Measurements from ENCODE around the gene MTRF1L. TPM values are rescaled to one million over a fixed set of nuclear protein-coding genes. Genes with fewer than 3 reads are reported as not detected.
"Not testable (repeated sequence)": the region's sequence is repeated elsewhere in the genome, so short reads cannot be mapped to it uniquely, and the experiment has no call there.

MTRF1L gene
- polyA plus RNA-seq, 1 of the 3 experiments (the other 2 are of a cell fraction), result 7.7 TPM

DNA sequence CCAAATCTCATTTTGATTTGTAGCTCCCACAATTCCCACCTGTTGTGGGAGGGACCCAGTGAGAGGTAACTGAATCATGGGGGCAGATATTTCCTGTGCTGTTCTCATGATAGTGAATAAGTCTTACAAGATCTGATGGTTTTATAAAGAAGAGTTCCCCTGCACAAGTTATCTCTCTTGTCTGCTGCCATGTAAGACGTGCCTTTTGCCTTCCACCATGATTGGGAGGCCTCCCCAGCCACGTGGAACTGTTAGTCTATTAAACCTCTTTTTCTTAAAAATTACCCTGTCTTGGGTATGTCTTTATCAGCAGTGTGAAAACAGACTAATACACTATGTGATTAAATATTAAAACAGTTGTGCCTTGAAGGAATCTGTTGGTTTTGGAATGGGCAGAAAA is 3.0 kb downstream of the MTRF1L start:
- CTCF ChIA-PET, result not testable (repeated sequence)

DNA sequence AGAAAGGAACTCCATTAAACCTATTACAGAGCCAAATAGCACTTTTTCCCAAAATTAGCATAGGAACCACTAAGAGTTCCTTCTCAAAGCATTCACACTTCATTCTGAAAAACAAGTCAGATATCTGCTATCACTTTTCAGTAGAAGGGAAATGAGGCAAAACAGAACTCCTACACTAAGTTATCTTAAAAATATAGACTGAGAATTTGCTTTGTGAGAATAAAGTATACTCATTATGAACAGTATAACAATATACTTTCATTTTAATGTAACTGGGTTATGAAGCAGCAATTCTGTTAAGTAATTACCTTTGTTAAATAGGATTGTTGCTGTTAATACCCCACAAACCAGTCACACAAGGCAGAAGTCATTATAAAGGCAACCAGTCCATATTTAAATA is 8.7 kb downstream of the MTRF1L start:
- Histone ChIP-seq H3K4me1 (ENCODE audit: control insufficient read depth in 1 of 2, insufficient read depth in 2 of 2, low read depth in 1 of 2, low read length in 1 of 2) (no peaks in the 10 kb centered on the region; a peak in 1 of 4 replicates), H3K27me3 (ENCODE audit: insufficient read depth) (no peaks in the 10 kb centered on the region), H3K4me3 (ENCODE audit: low read depth in 2 of 2, low read length in 1 of 2) (no peak overlapping the region), H3K36me3 (replicated peaks in 1 of 2; ENCODE audit: control insufficient read depth in 1 of 2, insufficient read depth in 2 of 2, low read length in 1 of 2) (peaks cover 82 to 83% of the 10 kb centered on the region in 2 experiments), H3K9me3 (no peaks in the 10 kb centered on the region), H4K20me1 (ENCODE audit: insufficient read depth) (peaks cover 14% of the 10 kb centered on the region; the same call in 1 of the 2 replicates), H3K4me2 (no peak overlapping the region), H2AFZ (ENCODE audit: low read depth) (no peak overlapping the region), H3F3A (replicated peaks; ENCODE audit: insufficient read depth) (peaks cover 36% of the 10 kb centered on the region), H3K79me2 (ENCODE audit: insufficient read depth) (peaks cover 91% of the 10 kb centered on the region), H3K27ac (ENCODE audit: low read depth in 2 of 2, low read length in 1 of 2) (no peak overlapping the region), H3K9ac (no peak overlapping the region), H3K9me2 (no peaks in the 10 kb centered on the region)
- DNase-seq, result no peak
- CTCF ChIA-PET, result no interaction called here
- POLR2A ChIA-PET, result no interaction called here
- TF ChIP-seq TEAD4 (IDR thresholded peaks at IDR 0.05; ENCODE audit: borderline replicate concordance, insufficient read depth) (no peak), JUND (IDR thresholded peaks at IDR 0.05) (no peak), NFIC (IDR thresholded peaks at IDR 0.05; ENCODE audit: borderline replicate concordance) (no peak), TCF12 (IDR thresholded peaks at IDR 0.05) (no peak), FOXJ3 (CRISPR knock-in tag; IDR thresholded peaks at IDR 0.05) (no peak), RAD21 (IDR thresholded peaks at IDR 0.05; ENCODE audit: low read length) (no peak), FOXM1 (IDR thresholded peaks at IDR 0.05; ENCODE audit: low read depth) (no peak), TAF1 (IDR thresholded peaks at IDR 0.05; ENCODE audit: borderline replicate concordance, low read depth, low read length) (no peak), MXI1 (IDR thresholded peaks at IDR 0.05; ENCODE audit: low read depth, low read length) (no peak), IRF3 (IDR thresholded peaks at IDR 0.05; ENCODE audit: low read depth, low read length) (no peak), EP300 (IDR thresholded peaks at IDR 0.05; ENCODE audit: borderline replicate concordance in 1 of 2, low read depth in 1 of 2, low read length in 1 of 2) (no peak), RFX5 (IDR thresholded peaks at IDR 0.05; ENCODE audit: low read length) (no peak), RCOR1 (IDR thresholded peaks at IDR 0.05; ENCODE audit: low read length) (no peak), GATA2 (CRISPR knock-in tag; IDR thresholded peaks at IDR 0.05) (no peak), FOSL2 (IDR thresholded peaks at IDR 0.05; ENCODE audit: borderline replicate concordance, low read depth) (no peak)
- TF ChIP-seq, protein P1, sequence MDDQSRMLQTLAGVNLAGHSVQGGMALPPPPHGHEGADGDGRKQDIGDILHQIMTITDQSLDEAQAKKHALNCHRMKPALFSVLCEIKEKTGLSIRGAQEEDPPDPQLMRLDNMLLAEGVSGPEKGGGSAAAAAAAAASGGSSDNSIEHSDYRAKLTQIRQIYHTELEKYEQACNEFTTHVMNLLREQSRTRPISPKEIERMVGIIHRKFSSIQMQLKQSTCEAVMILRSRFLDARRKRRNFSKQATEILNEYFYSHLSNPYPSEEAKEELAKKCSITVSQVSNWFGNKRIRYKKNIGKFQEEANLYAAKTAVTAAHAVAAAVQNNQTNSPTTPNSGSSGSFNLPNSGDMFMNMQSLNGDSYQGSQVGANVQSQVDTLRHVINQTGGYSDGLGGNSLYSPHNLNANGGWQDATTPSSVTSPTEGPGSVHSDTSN (IDR thresholded peaks at IDR 0.05), result no peak
- TF ChIP-seq, protein P2, sequence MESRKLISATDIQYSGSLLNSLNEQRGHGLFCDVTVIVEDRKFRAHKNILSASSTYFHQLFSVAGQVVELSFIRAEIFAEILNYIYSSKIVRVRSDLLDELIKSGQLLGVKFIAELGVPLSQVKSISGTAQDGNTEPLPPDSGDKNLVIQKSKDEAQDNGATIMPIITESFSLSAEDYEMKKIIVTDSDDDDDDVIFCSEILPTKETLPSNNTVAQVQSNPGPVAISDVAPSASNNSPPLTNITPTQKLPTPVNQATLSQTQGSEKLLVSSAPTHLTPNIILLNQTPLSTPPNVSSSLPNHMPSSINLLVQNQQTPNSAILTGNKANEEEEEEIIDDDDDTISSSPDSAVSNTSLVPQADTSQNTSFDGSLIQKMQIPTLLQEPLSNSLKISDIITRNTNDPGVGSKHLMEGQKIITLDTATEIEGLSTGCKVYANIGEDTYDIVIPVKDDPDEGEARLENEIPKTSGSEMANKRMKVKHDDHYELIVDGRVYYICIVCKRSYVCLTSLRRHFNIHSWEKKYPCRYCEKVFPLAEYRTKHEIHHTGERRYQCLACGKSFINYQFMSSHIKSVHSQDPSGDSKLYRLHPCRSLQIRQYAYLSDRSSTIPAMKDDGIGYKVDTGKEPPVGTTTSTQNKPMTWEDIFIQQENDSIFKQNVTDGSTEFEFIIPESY (IDR thresholded peaks at IDR 0.05; ENCODE audit: borderline replicate concordance, low read depth), result no peak
- TF ChIP-seq, protein P3, sequence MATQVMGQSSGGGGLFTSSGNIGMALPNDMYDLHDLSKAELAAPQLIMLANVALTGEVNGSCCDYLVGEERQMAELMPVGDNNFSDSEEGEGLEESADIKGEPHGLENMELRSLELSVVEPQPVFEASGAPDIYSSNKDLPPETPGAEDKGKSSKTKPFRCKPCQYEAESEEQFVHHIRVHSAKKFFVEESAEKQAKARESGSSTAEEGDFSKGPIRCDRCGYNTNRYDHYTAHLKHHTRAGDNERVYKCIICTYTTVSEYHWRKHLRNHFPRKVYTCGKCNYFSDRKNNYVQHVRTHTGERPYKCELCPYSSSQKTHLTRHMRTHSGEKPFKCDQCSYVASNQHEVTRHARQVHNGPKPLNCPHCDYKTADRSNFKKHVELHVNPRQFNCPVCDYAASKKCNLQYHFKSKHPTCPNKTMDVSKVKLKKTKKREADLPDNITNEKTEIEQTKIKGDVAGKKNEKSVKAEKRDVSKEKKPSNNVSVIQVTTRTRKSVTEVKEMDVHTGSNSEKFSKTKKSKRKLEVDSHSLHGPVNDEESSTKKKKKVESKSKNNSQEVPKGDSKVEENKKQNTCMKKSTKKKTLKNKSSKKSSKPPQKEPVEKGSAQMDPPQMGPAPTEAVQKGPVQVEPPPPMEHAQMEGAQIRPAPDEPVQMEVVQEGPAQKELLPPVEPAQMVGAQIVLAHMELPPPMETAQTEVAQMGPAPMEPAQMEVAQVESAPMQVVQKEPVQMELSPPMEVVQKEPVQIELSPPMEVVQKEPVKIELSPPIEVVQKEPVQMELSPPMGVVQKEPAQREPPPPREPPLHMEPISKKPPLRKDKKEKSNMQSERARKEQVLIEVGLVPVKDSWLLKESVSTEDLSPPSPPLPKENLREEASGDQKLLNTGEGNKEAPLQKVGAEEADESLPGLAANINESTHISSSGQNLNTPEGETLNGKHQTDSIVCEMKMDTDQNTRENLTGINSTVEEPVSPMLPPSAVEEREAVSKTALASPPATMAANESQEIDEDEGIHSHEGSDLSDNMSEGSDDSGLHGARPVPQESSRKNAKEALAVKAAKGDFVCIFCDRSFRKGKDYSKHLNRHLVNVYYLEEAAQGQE (IDR thresholded peaks at IDR 0.05; ENCODE audit: low read depth, low read length), result no peak

More for the DNA sequence above, 3.0 kb downstream of the MTRF1L start:
- peaks cover 48% of the 10 kb centered on the region for H3F3A ChIP-seq (replicated peaks; ENCODE audit: insufficient read depth)
- H3K27me3 ChIP-seq (ENCODE audit: insufficient read depth); H3K9me2 ChIP-seq; H3K9me3 ChIP-seq; H3K27ac ChIP-seq (ENCODE audit: low read depth in 2 of 2, low read length in 1 of 2); H2AFZ ChIP-seq (ENCODE audit: low read depth); H3K4me3 ChIP-seq (ENCODE audit: low read depth in 2 of 2, low read length in 1 of 2); H3K9ac ChIP-seq; DNase-seq: not testable (repeated sequence)
- H3K36me3 ChIP-seq (replicated peaks in 1 of 2; ENCODE audit: control insufficient read depth in 1 of 2, insufficient read depth in 2 of 2, low read length in 1 of 2), result peaks cover 44 to 54% of the 10 kb centered on the region in 2 experiments
- H3K4me2 ChIP-seq, result peak overlapping the region; percentile 37
- WGBS (ENCODE audit: low lambda C conversion rate), result 74% methylated on average over 2 of the region's 2 CpGs
- POLR2A ChIA-PET, result interaction anchor here (2.0 kb wide), 1 partner anchor 16 kb away, joined by 11 read pairs; the partner anchor contains the start of gene FBXO5
- peaks cover 97% of the 10 kb centered on the region for H3K79me2 ChIP-seq (ENCODE audit: insufficient read depth)
- H4K20me1 ChIP-seq (ENCODE audit: insufficient read depth), result peaks cover 33% of the 10 kb centered on the region
- peaks cover 0 to 13% of the 10 kb centered on the region in 2 experiments; a peak in 2 of 4 replicates for H3K4me1 ChIP-seq (ENCODE audit: control insufficient read depth in 1 of 2, insufficient read depth in 2 of 2, low read depth in 1 of 2, low read length in 1 of 2)

Measured in SK-N-SH (cell line).